TTC549 (cell line): ENCODE measurements around the gene FBXO44.

Source experiments
- FAIRE-seq: peaks from 2 replicates; lab custom pipeline; 2012; peaks lifted over from hg19 to GRCh38; lab: Jason Lieb, UNC

FBXO44 gene

DNA sequence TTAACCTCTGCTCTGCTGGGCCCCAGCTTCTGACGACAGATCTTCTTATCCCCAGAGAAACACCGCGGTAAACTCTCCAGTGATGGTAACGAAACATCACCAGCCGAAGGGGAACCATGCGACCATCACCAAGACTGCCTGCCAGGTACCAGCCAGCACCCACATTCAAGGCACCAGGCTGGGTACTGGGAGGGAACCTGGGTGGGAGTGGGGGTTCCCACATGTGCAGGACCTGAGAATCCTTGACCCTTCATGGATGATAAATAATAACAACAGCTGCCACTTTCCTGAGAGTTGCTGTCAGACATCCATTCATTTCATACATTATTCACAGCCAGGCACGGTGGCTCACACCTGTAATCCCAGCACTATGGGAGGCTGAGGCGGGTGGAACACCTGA, 57.6 kb downstream of the FBXO44 start:
- FAIRE-seq: no peak
